A673 (cell line): ENCODE data around the gene RPL31. TPM values are rescaled to one million over a fixed set of nuclear protein-coding genes. Genes with fewer than 3 reads are reported as not detected.

ENCODE experiments used
- BruUV-seq: library from RNA; stranded (reverse); fragments of 400-500 nt; replicated peaks from 2 replicates; lab custom pipeline; 2021; lab: Mats Ljungman, UMichigan
- CTCF ChIA-PET: fragments of 300-600 bp; sonication (Branson Sonifier 250); formaldehyde crosslinking; loops from one replicate; lab custom pipeline; 2022; ENCODE audit warnings: antibody characterized with exemption; lab: Charles Lee
- POLR2A ChIA-PET: fragments of 300-600 bp; sonication (Branson Sonifier 250); formaldehyde crosslinking; loops from one replicate; lab custom pipeline; 2022; ENCODE audit warnings: antibody characterized with exemption; ENCODE audit not compliant: low non-redundant PET; lab: Charles Lee
- DNase-seq: peaks from one replicate; pipeline ENCODE4 v3.0.0-alpha.2; 2015; ENCODE audit warnings: low spot score
- H3K27ac ChIP-seq: fragments of 200-600 bp; sonication (generic); 2 replicates; pipeline ENCODE4 v1.5.1; 2016; ENCODE audit warnings: mixed run types, low read depth, mild to moderate bottlenecking, mixed read lengths, antibody characterized with exemption, low read length; ENCODE audit not compliant: poor library complexity, severe bottlenecking
- H3K27me3 ChIP-seq: fragments of 200-600 bp; sonication (generic); replicated peaks from 2 replicates; pipeline ENCODE4 v1.6.1; 2017; ENCODE audit warnings: mixed run types, low read depth, mild to moderate bottlenecking, mixed read lengths, antibody characterized with exemption, low read length; ENCODE audit not compliant: insufficient read depth, poor library complexity
- H3K36me3 ChIP-seq: fragments of 200-600 bp; sonication (generic); 2 replicates; pipeline ENCODE4 v1.6.1; 2016; ENCODE audit warnings: mixed run types, mild to moderate bottlenecking, mixed read lengths, antibody characterized with exemption, low read length; ENCODE audit not compliant: insufficient read depth, poor library complexity, severe bottlenecking
- H3K4me1 ChIP-seq: fragments of 200-600 bp; sonication (generic); 2 replicates; pipeline ENCODE4 v1.6.1; 2017; ENCODE audit warnings: mixed run types, mild to moderate bottlenecking, mixed read lengths, antibody characterized with exemption, low read length; ENCODE audit not compliant: insufficient read depth, poor library complexity, severe bottlenecking
- H3K4me3 ChIP-seq: fragments of 200-600 bp; sonication (generic); 2 replicates; pipeline ENCODE4 v1.5.1; 2016; ENCODE audit warnings: low read depth, mixed run types, mild to moderate bottlenecking, mixed read lengths, low read length; ENCODE audit not compliant: poor library complexity, severe bottlenecking
- H3K9me3 ChIP-seq: fragments of 200-600 bp; sonication (generic); 2 replicates; pipeline ENCODE4 v1.6.1; 2016; ENCODE audit warnings: mixed run types, low read depth, mild to moderate bottlenecking, mixed read lengths, antibody characterized with exemption, low read length; ENCODE audit not compliant: poor library complexity, severe bottlenecking
- EZH2 ChIP-seq: fragments of 200-600 bp; sonication (generic); IDR thresholded peaks from 2 replicates; pipeline ENCODE4 v1.6.1; 2017; ENCODE audit warnings: borderline replicate concordance, low read depth, mild to moderate bottlenecking, mixed read lengths, antibody characterized with exemption, low read length; ENCODE audit not compliant: poor library complexity, severe bottlenecking
- intact Hi-C: fragments of 100-400 bp; cut with micrococcal nuclease; formaldehyde crosslinking; loops from one replicate; pipeline ENCODE4 v1.10.0; 2022; ENCODE audit not compliant: unreplicated experiment
- total RNA-seq: library from RNA; stranded (reverse); gene quantifications from 2 replicates; pipeline ENCODE4 v1.2.3, GENCODE V29; 2021
- TF ChIP-seq, protein P1 (sequence below): fragments of 300-800, 200-600 bp; sonication (generic); conservative IDR thresholded peaks from 2 replicates; pipeline ENCODE4 v1.5.1; 2017; ENCODE audit warnings: low read depth, mild to moderate bottlenecking, antibody characterized with exemption, low read length, moderate library complexity, mixed read lengths

The RPL31 gene
- total RNA-seq, 1 experiment from 2014 or later, result 1,196 TPM

DNA sequence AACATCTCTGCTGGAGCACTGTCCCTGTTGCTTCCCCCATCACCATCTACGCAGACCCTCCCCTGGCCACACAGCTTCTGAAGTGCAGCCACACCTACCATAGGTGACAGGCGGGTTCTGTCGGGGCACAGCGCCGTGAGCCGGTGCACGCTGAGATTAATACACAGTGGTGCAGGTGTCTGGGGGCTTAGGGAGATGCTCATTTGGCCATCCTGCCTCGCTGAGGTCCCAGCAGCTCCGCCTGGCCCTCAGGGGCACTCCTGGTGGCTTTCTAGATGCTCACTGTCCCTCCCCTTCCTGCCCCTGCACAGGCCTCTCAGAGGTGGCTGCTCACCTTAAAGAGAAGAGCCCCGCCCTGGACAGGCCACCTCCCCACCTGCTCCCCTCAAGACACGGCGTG is 18.9 kb upstream of the RPL31 start:
- Histone ChIP-seq H3K27me3 (no peaks in the 10 kb centered on the region), H3K9me3 (no peaks in the 10 kb centered on the region), H3K36me3 (no peaks in the 10 kb centered on the region), H3K27ac (no peak overlapping the region), H3K4me3 (no peak overlapping the region), H3K4me1 (no peaks in the 10 kb centered on the region)
- intact Hi-C loops, result loop anchor here (5.0 kb wide), 1 partner anchor 721 kb away; no protein-coding TSS in a partner anchor
- POLR2A ChIA-PET, result no interaction called here
- no TSS peak for BruUV-seq
- DNase-seq, result no peak
- TF ChIP-seq EZH2, result no peak
- TF ChIP-seq, protein P1, sequence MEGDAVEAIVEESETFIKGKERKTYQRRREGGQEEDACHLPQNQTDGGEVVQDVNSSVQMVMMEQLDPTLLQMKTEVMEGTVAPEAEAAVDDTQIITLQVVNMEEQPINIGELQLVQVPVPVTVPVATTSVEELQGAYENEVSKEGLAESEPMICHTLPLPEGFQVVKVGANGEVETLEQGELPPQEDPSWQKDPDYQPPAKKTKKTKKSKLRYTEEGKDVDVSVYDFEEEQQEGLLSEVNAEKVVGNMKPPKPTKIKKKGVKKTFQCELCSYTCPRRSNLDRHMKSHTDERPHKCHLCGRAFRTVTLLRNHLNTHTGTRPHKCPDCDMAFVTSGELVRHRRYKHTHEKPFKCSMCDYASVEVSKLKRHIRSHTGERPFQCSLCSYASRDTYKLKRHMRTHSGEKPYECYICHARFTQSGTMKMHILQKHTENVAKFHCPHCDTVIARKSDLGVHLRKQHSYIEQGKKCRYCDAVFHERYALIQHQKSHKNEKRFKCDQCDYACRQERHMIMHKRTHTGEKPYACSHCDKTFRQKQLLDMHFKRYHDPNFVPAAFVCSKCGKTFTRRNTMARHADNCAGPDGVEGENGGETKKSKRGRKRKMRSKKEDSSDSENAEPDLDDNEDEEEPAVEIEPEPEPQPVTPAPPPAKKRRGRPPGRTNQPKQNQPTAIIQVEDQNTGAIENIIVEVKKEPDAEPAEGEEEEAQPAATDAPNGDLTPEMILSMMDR, result no peak
- CTCF ChIA-PET, result interaction anchor here (1.1 kb wide), 1 partner anchor 253 kb away, joined by 3 read pairs; no protein-coding TSS in a partner anchor

DNA sequence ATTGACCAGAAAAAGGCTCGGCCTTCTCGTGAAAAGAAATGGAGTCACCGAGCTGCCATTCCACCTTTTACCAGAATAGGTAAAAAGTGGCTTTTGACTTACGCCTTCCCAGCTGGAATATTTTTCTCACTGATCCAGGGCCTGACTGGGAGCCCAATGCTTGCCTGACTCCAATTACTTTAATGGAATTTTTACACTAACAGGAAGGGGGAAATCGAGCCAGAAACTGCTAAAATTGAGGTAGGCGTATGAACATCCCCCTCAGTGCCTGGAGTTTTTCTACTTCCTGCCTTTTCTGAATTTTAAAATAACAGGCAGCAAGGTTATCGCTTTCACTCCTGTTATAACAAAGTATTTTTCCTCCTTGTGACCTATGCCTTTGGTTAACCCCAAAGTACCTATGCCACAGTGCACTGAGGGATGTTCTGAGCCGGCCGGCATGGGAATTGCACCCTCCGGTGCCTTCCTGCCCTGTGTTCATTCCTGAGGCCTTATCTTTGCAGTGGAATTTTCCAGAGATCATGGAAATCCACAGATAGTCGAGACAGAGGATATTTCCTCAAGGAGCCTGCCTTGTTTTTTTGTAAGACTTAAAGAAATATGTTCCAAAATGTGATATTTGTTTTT is 18.3 kb upstream of the RPL31 start:
- Histone ChIP-seq H3K27ac (no peak overlapping the region), H3K27me3 (no peaks in the 10 kb centered on the region), H3K9me3 (no peaks in the 10 kb centered on the region), H3K36me3 (no peaks in the 10 kb centered on the region), H3K4me3 (no peak overlapping the region), H3K4me1 (no peaks in the 10 kb centered on the region)
- TF ChIP-seq EZH2, result no peak
- TF ChIP-seq, protein P1, result no peak
- POLR2A ChIA-PET, result no interaction called here
- intact Hi-C loops, result loop anchor here (5.0 kb wide), 1 partner anchor 721 kb away; no protein-coding TSS in a partner anchor
- DNase-seq, result no peak
- BruUV-seq, result no TSS peak
- CTCF ChIA-PET, result interaction anchor here (0.6 kb wide), 1 partner anchor 366 kb away, joined by 7 read pairs; no protein-coding TSS in a partner anchor

DNA sequence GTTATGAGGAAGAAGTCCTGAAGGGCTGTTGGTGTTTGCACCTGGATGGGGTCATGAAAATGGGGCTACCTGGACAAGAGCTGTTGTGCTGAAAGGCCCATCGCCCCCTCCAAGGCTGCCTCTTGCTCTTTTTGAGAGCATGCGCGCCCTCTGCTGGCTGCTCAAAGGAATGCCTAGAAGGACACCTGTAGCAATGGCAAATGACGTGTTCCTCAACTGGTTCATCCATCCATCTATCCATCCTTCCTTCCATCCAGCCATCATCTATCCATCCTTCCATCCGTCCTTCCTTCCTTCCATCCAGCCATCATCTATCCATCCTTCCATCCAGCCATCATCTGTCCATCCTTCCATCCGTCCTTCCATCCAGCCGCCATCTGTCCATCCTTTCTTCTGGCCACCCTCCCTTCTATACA is 17.2 kb upstream of the RPL31 start:
- no peak overlapping the region for H3K27ac ChIP-seq
- ChIA-PET POLR2A (no interaction called here), CTCF (interaction anchor here (1.0 to 1.7 kb wide), 3 partner anchors 255 to 379 kb away, joined by 3 to 8 read pairs (median 7); no protein-coding TSS in a partner anchor)
- no peak overlapping the region for H3K4me3 ChIP-seq
- H3K36me3 ChIP-seq, result no peaks in the 10 kb centered on the region
- no peaks in the 10 kb centered on the region for H3K9me3 ChIP-seq
- H3K4me1 ChIP-seq, result no peaks in the 10 kb centered on the region
- no TSS peak for BruUV-seq
- peak; percentile 79 for DNase-seq
- intact Hi-C loops, result loop anchor here (1.0 to 5.0 kb wide), 3 partner anchors 255 to 723 kb away; no protein-coding TSS in a partner anchor
- TF ChIP-seq, protein P1, result peak; percentile 88
- no peak for TF ChIP-seq EZH2
- no peaks in the 10 kb centered on the region for H3K27me3 ChIP-seq
